NCI-H1930 (cell line): ENCODE data around the gene HP1BP3.
A peak's percentile ranks its signal among the peaks of the same experiment; 100 is the strongest.
"Not testable (repeated sequence)": the region's sequence is repeated elsewhere in the genome, so short reads cannot be mapped to it uniquely, and the experiment has no call there.

ENCODE experiments used
- DNase-seq, 2 experiments: peaks; one replicate each; lab custom pipeline; 2025; lab: John Stamatoyannopoulos, UW

The HP1BP3 gene

DNA sequence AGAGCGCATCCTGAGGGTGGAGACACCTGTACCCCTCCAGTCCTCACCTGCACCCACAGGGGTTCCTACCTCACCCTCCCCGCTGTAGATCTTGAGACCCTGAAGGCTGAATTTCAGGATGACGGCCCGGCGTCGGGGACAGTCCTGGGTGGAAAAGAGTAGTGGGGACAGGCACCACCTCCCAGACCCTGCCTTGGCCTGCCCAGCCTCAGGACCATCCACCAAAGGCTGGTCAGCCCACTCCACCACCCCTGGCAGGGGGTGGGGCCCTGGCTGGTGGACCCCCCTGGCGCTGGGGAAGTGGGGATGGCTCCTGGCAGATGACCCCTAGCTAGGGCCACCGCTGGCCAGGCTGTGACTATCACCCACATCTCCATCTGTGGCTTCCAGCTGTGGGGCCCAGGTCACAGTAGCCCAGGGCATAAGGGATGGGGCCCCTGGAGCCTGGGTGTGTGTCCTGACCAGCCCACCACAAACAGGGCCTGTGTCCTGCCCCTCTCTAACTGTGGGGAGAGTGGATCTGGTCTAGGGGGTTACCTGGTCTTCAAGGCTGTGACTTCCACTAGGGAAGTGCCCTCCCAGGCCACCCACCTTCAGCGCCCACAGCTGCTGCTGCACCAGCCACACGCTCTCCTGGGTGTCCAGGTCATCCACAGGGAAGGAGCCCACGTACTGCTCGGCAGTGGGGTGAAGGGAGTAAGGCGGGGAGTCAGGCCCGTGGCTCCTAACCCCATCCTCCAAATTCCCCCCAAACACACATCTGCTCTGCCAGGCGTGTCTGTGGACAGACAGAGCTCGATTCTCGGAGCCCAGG is 60.0 kb downstream of the HP1BP3 start:
- no peak for DNase-seq

DNA sequence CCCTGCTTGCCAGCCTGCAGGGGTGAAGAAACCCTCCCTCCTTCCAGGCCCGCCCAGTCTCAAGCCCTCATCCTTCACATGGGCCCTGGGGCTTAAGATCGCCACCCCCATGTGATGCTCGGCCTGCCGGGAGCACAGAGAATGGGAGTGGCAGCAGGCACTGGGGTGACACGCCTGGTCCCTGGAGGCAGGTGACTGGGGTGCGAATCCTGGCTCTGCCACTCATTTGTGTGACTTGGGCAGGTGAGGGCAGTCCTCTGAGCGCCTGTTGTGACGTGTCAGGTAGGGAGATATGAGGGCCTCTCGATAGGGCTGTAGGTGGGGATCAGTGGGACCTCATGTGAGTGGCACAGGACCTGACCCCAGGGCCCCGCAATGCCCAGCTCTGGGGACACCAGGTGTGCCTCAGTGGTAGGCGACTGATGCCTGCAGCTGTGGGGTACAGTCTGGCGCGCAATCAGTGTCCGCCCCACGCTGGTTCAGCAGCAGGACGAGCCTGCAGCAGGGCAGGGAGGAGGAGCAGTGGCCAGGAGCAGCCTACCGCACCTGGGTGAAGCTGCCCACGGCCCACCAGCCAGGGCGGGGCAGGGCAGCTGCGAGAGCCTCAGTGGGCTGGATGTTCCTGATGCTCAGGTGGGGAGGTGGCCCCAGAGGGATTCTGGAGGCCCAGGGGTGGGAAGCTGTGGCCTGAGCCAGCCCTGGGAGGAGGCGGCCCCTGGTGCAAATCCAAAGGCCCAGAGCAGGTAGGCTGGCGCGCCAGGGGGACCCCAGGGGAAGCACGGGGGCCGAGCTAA is 60.8 kb downstream of the HP1BP3 start:
- DNase-seq = no peak

DNA sequence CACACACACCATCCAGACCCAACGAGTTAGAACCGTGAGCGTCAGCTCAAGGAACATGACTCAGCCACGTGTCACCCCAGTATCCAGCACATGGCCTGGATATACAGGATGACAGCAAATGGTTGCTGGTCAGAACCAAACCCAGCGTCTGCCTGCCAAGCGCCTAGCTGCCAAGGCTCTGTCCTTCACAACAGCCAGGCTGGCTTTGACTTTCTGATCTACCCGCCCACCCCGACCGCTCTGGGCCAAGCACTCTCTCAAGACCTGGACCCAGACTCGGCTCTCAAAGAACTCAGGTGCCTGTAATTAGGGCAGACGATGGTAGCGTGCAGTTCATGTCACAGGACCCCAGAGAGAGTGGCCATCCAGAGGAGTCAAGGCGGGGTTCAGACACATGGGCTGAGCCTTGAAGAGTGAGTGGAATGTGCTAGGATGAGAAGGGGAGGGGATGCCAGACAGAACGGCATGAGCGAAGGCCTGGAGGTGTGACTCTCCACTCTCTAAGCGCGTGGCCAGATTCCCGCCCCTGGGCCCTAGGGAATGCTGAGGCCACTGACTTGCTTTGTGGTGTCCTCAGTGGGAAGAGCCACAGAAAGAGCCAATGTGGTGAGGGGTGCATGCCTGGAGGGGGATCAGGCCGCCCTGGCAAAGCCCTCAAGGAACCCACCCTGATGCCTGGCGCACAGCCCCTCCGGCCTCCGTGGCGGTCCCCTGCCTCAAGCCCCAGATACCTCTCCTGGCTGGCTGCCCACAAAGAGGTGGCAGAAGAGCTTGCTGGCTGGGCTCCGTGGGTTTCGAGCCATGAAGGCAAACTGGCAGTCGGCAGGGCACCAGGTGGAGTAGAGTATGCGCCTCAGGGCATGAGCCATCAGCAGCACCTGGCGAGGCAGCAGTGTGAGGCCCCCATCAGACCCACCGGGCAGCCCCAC is 61.7 kb downstream of the HP1BP3 start:
- no peak for DNase-seq

DNA sequence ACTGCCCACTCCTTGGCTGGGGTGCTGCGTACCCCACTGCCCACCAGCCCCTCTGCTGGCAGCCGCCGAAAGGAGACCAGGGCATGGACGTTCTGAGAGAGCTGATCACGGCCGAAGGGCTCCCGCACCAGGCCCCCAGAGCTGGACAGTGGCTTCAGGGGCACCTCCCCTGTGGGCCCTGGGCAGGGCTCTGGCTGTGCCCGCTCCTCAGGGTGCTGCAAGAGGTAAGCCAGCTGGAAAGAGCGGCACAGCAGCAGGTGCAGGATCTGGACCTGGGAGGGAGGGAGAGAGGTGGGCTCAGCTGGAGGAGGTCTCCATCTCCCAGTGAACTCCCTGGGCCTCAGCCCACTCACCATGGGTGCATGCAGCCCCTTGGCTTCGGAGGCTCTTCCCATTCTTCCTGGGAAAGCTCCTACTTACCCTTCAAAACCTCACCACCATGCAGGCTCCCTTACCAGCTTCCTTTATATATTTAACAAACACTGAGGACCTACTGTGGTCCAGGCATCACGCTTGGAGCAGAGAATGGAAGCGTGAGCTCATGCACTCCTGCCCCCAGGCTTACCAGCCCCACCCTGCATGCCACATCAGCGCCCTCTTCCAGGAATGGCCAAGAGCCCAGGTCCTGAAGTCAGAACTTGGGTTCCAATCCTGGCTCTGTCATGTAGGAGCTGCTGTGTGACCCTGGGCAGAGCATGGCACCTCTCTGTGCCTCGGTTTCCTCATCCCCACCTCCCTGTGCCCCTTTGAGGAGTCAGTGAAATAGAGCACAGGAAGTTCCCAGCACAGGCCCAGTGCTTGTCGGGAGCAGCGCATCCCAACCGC is 62.5 kb downstream of the HP1BP3 start:
- no peak for DNase-seq

DNA sequence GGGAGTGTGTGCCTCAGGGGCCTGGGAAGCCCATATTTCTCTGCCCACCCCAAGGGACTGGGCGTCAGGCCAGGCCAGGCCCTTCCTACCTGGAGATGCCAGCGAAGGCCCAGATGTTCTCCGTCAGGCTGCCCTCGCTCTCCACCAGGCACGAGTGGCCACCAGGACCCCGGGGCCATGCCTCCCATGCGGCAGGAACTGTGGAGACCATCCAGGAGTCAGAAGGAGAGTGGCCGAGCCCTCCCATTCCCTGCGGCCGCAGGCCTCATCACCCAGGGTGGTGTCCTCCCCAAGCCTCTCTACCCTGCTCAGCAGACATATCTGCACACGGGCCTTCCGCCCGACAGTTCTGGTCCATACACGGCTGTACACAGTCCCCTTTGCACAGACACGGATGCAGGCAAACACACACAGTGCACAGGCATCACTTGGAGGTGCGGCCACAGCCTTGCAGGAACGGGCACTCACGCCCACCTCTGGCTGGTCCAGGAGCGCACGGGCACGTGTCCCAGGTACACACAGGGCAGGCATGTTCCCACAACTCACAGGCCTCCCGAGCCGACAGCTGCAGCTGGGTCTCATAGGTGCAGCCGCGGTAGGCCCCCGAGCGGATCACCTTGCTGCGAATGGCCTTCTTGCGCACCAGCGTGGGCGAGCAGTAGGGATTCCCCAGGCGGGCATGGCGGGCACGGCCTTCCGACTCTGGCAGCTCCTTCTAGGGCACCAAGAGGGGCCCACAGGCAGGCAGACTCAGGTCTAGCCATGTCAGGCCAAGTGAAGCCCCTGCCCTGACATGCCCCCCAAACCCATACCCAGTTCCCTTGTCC is 63.4 kb downstream of the HP1BP3 start:
- no peak for DNase-seq

GRCh38 chr1:20723159-20723536 is 64.0 kb downstream of the HP1BP3 start:
- DNase-seq = no peak

- no peak for DNase-seq
These were observed 65.7 kb downstream of the HP1BP3 start for GRCh38 chr1:20721117-20722061.

DNA sequence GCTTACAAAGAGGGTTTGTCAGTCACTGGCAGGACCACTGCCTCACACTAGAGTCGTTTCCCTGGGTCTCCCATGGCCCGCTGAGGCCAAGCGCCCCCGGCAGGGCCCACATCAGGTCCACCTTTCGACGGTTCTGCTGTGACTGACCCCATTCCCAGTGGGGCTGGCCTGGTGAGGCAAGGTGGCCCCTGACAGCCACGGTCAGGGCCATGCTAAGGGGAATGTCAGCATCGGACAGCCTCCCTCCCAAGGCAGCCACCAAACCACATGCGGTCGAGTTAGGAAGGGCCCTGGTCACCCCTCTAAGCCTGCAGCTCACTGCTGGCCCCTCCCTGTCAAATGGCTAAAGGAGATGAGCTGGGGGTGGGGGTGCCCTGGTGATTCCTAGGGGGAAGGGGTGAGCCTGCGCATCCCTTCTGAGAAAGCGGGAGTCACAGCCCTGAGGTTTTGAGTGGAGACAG is 66.4 kb downstream of the HP1BP3 start:
- no peak for DNase-seq

- no peak for DNase-seq
These were observed 67.1 kb downstream of the HP1BP3 start for GRCh38 chr1:20719871-20720620.

DNA sequence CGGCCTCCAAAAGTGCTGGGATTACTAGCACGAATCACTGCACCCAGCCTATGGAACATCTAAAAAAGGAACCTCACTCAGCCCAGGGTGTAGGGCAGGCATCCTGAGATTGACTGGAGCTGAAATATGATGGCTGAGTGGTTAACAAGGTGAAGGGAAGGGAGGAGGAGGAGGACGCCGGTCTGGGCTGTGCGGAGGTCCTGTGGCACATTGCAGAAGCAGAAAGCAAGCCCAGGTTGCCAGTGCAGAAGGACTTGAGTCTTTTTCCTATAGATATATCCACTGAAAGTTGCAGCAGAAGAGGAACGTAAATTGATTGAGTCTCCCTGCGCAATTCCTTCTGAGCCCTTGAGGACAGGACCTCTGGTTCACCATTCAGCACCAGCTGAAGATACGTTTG is 67.8 kb downstream of the HP1BP3 start:
- no peak for DNase-seq

- not testable (repeated sequence) for DNase-seq
These were observed 68.7 kb downstream of the HP1BP3 start for GRCh38 chr1:20718343-20718882.

DNA sequence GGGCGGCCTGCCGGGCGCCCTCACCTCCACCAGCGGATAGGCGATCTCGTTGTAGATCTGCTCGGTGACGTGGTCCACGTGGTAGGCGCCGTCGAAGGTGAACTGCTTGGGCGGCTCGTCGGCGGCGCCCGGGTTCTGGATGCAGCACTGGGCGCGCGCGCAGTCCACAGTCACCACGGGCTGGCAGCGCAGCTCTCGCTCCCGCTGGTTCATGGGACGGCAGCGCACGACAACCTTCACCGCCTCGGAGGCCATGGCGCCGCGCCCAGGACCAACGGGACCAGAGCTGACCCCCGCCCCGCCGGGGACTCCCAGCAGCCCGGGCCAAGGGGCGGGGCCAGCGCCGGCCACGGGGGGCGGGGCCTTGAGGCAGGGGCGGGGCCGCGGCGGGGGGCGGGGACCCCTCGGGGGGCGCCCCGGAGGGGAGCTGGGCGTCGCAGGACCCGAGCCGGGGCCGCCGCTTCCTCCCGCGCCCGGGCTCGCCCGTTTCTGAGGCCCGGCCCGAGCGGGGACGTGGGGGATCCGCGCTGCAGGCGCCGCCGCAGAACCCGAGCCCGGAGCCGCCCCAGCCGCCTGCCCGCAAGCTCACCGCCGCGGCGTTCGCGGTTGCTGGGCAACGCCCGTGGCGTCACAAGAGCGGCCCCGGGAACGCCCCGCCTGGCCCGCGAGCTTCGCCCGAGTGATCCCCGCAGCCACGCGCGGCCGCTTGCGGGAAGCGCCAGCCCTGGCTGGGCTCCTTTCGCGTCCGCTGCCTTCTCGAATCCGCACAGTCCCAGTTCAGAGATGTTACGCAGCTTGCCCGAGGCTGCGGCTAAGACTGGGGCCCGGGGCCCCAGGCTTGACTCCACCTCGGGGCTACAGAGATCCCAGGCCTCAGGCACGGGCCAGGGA is 69.4 kb downstream of the HP1BP3 start, which contains the start of gene KIF17:
Gene KIF17 (minus strand): TSS at position 556 of the 891 bp plus-strand sequence. CDS start 301 bp downstream, at position 255.
- peak; percentile 47 to 75 for DNase-seq

DNA sequence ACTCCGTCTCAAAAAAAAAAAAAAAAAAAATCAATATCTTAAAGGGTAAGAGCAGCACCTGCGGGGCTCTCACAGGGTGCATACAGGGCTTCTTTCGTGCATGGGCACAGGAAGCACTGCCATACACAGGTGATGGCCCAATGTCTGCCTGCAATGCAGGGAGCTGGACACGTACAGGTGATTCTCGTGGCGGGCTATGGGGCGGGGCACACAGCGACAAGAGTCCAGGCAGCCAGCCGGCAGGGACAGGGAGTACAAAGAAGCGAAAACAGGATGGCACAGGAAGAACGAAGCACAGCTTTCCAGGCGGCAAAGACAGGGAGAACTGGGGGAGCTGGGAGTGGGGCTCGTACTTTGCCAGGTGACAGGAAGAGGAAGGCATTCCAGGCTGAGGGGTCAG is 70.9 kb downstream of the HP1BP3 start:
- no peak for DNase-seq

GRCh38 chr1:20715406-20715805 is 71.7 kb downstream of the HP1BP3 start:
- DNase-seq = no peak

DNA sequence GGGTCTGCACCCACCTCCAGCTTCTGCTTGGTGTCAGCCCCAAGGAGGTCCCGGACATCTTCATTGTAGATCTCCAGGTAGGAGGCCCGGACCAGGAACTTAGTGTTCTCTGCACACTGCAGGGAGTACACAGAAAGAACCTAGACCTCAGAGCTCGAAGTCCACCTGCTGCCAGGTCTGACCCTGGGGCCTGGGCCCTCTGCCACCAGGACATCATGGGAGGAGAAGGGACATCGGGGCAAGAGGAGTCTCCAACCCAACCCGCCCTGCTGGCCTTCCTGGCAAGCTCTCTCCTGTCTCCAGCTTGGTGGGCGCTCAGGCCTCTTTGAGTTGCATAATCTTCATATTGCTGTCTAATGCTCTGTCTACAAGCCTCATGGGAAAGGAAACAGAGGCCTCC is 73.7 kb downstream of the HP1BP3 start:
- no peak for DNase-seq

GRCh38 chr1:20712215-20712577 is 74.9 kb downstream of the HP1BP3 start:
- no peak for DNase-seq
